ENCODE data around the gene KIF4B. TPM values are rescaled to one million over a fixed set of nuclear protein-coding genes. Genes with fewer than 3 reads are reported as not detected.

Gene KIF4B
- total and polyA plus RNA-seq, 3 experiments from 2014 or later = 0.09 TPM; not detected in 2

DNA sequence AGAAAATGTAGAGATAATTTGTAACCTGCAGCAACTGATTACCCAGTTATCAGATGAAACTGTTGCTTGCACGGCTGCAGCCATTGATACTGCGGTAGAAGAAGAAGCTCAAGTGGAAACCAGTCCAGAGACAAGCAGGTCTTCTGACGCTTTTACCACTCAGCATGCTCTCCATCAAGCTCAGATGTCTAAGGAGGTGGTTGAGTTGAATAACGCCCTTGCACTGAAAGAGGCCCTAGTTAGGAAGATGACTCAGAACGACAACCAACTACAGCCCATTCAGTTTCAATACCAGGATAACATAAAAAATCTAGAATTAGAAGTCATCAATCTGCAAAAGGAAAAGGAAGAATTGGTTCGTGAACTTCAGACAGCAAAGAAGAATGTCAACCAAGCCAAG, 1.7 kb downstream of the KIF4B start:
- DNase-seq = no peak
- Histone ChIP-seq H3K4me3 (ENCODE audit: low read length) (no peak overlapping the region), H3K9me3 (ENCODE audit: low read length) (no peaks in the 10 kb centered on the region), H3K36me3 (ENCODE audit: insufficient read depth, low read length) (no peaks in the 10 kb centered on the region), H3K4me1 (ENCODE audit: insufficient read depth, low read length) (no peaks in the 10 kb centered on the region), H3K27ac (ENCODE audit: low read depth, low read length) (no peak overlapping the region), H3K27me3 (ENCODE audit: insufficient read depth, low read length, poor library complexity, severe bottlenecking) (no peaks in the 10 kb centered on the region)
- POLR2A ChIA-PET = no interaction called here
- Mint-ChIP-seq H3K4me3 (no peak overlapping the region), H3K27ac (no peak overlapping the region), H3K4me1 (no peaks in the 10 kb centered on the region), H3K27me3 (peaks cover 8 to 23% of the 10 kb centered on the region in 2 donors), H3K9me3 (no peaks in the 10 kb centered on the region), H3K36me3 (no peaks in the 10 kb centered on the region)
- CTCF ChIA-PET = no interaction called here

DNA sequence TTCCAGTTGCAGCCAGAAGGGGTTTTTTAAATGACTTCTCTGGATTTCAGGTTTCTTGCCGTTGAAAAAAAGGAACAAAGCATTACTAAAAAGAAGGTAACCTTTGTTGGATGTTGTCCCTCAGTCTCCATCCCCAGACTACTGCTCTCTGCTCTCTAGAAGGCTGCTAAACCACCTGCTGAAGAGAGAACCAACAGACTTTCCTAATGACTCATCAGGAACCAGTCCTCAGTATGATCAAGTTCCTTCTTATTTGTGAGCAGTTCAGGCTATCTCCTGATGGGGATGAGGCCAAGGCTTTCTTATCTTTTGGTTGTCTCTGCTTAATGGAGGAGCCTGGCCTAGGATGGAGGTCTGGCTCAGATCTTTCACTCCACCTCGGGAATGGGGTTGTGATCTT, 4.1 kb downstream of the KIF4B start:
- Histone ChIP-seq H3K27ac (ENCODE audit: low read depth, low read length) (no peak overlapping the region), H3K9me3 (ENCODE audit: low read length) (no peaks in the 10 kb centered on the region), H3K4me1 (ENCODE audit: insufficient read depth, low read length) (no peaks in the 10 kb centered on the region), H3K27me3 (ENCODE audit: insufficient read depth, low read length, poor library complexity, severe bottlenecking) (no peaks in the 10 kb centered on the region), H3K4me3 (ENCODE audit: low read length) (no peak overlapping the region), H3K36me3 (ENCODE audit: insufficient read depth, low read length) (no peaks in the 10 kb centered on the region)
- no peaks in the 10 kb centered on the region for H3K4me1 Mint-ChIP-seq
- H3K27ac Mint-ChIP-seq = no peak overlapping the region
- H3K4me3 Mint-ChIP-seq = no peak overlapping the region
- ChIA-PET CTCF (no interaction called here), POLR2A (no interaction called here)
- no peaks in the 10 kb centered on the region for H3K9me3 Mint-ChIP-seq
- H3K36me3 Mint-ChIP-seq = no peaks in the 10 kb centered on the region
- peaks cover 8 to 20% of the 10 kb centered on the region in 2 donors for H3K27me3 Mint-ChIP-seq
- no peak for DNase-seq

DNA sequence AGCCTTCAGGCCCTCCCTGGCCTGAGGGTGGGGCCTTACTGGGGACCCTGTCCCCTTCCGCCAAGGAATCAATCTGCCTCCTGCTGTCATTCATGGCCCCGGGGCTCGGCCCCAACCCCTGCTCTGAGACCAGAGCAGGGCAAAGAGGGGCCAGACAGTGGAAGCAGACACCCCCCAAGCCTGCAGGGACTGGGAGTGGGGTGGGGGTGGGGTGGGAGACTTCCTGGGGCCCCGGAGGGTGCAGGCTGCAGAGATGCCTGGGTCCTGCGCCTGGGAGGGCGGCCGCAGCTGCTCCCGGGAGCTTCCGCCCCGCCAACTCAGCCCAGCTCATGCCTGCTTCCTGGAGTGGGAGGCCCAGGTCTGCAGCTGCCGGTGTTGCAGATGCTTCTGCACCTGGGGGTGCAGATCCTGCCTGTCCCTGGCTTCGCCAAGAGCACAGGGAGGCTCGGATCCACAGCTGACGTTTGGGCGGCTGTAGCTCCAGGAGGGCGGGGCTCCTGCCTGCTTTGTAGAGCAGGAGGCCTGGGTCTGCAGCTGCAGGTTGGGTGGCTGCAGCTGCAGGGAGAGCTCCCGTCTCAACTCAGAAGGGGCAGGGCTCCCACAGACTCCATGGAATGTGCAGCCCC, 6.2 kb downstream of the KIF4B start:
- ChIA-PET POLR2A (no interaction called here), CTCF (no interaction called here)
- Mint-ChIP-seq H3K9me3 (peaks cover 0 to 2% (median 0%) of the 10 kb centered on the region in 5 donors), H3K36me3 (no peaks in the 10 kb centered on the region), H3K4me1 (no peaks in the 10 kb centered on the region), H3K4me3 (no peak overlapping the region), H3K27ac (no peak overlapping the region), H3K27me3 (peaks cover 3 to 16% of the 10 kb centered on the region in 2 donors)
- no peaks in the 10 kb centered on the region for H3K27me3 ChIP-seq (ENCODE audit: insufficient read depth, low read length, poor library complexity, severe bottlenecking)
- no peaks in the 10 kb centered on the region for H3K36me3 ChIP-seq (ENCODE audit: insufficient read depth, low read length)
- no peak overlapping the region for H3K27ac ChIP-seq (ENCODE audit: low read depth, low read length)
- no peaks in the 10 kb centered on the region for H3K9me3 ChIP-seq (ENCODE audit: low read length)
- no peaks in the 10 kb centered on the region for H3K4me1 ChIP-seq (ENCODE audit: insufficient read depth, low read length)
- DNase-seq = no peak
- H3K4me3 ChIP-seq (ENCODE audit: low read length) = no peak overlapping the region

DNA sequence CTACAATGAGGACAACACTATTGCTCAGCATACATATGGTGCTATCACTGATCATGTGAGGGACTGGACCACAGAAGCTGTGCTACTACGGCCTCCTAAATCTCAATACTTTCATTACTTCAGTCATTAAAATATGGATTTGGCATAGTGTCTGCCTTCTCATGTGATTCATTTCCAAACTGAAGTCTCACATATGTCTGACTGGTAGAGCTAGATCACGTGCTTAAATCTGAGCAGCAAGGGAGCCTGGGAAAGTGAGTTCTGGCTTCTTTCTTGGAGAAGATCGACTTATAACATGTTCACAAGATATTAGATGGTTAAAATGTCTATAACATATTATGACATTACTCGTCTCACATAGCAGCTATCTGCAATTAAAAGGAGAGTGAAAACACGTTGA, 8.3 kb downstream of the KIF4B start:
- Histone ChIP-seq H3K4me1 (ENCODE audit: insufficient read depth, low read length) (no peaks in the 10 kb centered on the region), H3K27me3 (ENCODE audit: insufficient read depth, low read length, poor library complexity, severe bottlenecking) (no peaks in the 10 kb centered on the region), H3K36me3 (ENCODE audit: insufficient read depth, low read length) (no peaks in the 10 kb centered on the region), H3K4me3 (ENCODE audit: low read length) (no peak overlapping the region), H3K9me3 (ENCODE audit: low read length) (no peaks in the 10 kb centered on the region), H3K27ac (ENCODE audit: low read depth, low read length) (no peak overlapping the region)
- ChIA-PET POLR2A (no interaction called here), CTCF (no interaction called here)
- H3K4me1 Mint-ChIP-seq = no peaks in the 10 kb centered on the region
- no peak for DNase-seq
- H3K27me3 Mint-ChIP-seq = peaks cover 1 to 26% of the 10 kb centered on the region in 2 donors
- H3K36me3 Mint-ChIP-seq = no peaks in the 10 kb centered on the region
- H3K27ac Mint-ChIP-seq = no peak overlapping the region
- H3K9me3 Mint-ChIP-seq = peaks cover 0 to 5% (median 2%) of the 10 kb centered on the region in 5 donors
- no peak overlapping the region for H3K4me3 Mint-ChIP-seq

DNA sequence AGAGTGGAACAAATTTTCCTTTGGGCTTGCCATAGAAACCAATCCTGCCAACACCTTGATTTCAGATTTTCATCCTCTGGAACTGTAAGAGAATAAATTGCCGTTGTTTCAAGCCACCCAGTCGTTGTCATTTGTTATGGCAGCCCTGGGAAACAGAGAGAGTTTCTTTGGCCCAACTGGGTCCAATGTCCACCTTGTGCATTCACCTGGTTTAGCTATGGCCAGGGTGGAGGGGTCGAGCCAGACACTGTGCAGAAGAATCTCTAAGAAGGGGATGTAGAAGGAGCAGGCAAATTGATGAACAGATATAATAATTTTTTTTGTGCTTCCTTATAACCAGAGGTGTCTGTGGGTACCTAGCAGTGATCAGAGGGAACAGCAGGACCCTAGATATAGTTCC, 9.8 kb downstream of the KIF4B start:
- H3K9me3 Mint-ChIP-seq = peaks cover 2 to 13% (median 7%) of the 10 kb centered on the region in 5 donors
- Histone ChIP-seq H3K4me1 (ENCODE audit: insufficient read depth, low read length) (no peaks in the 10 kb centered on the region), H3K27ac (ENCODE audit: low read depth, low read length) (no peak overlapping the region), H3K27me3 (ENCODE audit: insufficient read depth, low read length, poor library complexity, severe bottlenecking) (no peaks in the 10 kb centered on the region), H3K9me3 (ENCODE audit: low read length) (no peaks in the 10 kb centered on the region), H3K36me3 (ENCODE audit: insufficient read depth, low read length) (no peaks in the 10 kb centered on the region), H3K4me3 (ENCODE audit: low read length) (no peak overlapping the region)
- no peak overlapping the region for H3K4me3 Mint-ChIP-seq
- no peaks in the 10 kb centered on the region for H3K36me3 Mint-ChIP-seq
- no peak for DNase-seq
- CTCF ChIA-PET = no interaction called here
- POLR2A ChIA-PET = no interaction called here
- H3K4me1 Mint-ChIP-seq = no peaks in the 10 kb centered on the region
- H3K27me3 Mint-ChIP-seq = peaks cover 0 to 25% of the 10 kb centered on the region in 2 donors
- H3K27ac Mint-ChIP-seq = no peak overlapping the region

DNA sequence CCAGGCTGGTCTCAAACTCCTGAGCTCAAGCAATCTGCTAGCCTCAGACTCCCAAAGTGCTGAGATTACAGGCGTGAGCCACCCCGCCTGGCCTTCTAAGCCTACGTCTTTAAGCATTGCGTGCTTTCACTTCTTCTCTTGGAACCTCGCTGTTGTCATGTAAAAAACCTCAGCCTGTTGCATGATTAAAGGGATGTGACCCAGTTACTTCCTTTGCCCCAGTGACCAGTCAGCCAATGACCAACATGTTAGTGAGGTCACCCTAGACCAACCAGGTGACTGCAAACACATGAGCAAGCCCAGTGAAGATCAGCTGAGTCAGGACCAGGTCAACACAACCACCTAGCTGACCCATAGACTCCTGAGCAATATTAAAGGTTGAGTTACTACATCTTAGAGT, 10.5 kb downstream of the KIF4B start:
- Histone ChIP-seq H3K27me3 (ENCODE audit: insufficient read depth, low read length, poor library complexity, severe bottlenecking) (no peaks in the 10 kb centered on the region), H3K4me3 (ENCODE audit: low read length) (no peak overlapping the region), H3K36me3 (ENCODE audit: insufficient read depth, low read length) (no peaks in the 10 kb centered on the region), H3K9me3 (ENCODE audit: low read length) (no peaks in the 10 kb centered on the region), H3K27ac (ENCODE audit: low read depth, low read length) (no peak overlapping the region), H3K4me1 (ENCODE audit: insufficient read depth, low read length) (no peaks in the 10 kb centered on the region)
- ChIA-PET POLR2A (no interaction called here), CTCF (no interaction called here)
- Mint-ChIP-seq H3K36me3 (no peaks in the 10 kb centered on the region), H3K4me3 (no peak overlapping the region), H3K4me1 (no peaks in the 10 kb centered on the region), H3K27me3 (peaks cover 0 to 18% of the 10 kb centered on the region in 2 donors), H3K9me3 (peaks cover 8 to 17% (median 14%) of the 10 kb centered on the region in 5 donors), H3K27ac (no peak overlapping the region)
- no peak for DNase-seq

DNA sequence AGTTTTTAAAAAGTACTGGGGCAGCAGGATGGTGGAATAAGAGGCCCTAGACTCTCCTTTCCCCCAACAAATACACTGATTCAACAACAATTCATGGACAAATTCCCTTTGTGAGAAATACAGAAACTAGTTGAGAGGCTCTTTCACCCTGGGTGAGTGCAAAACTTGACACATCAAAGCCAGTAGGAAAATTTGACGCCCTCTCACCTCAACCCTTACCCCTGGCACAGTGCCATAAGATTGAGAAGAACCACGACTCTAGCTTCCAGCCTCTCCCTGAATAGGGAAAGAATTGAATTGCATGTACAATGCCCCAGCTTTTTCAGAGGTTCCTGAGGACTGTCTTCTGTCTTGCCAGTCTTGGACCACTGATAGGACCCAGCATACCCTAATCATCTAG, 12.3 kb downstream of the KIF4B start:
- no peaks in the 10 kb centered on the region for H3K36me3 ChIP-seq (ENCODE audit: insufficient read depth, low read length)
- Mint-ChIP-seq H3K4me1 (no peaks in the 10 kb centered on the region), H3K27ac (no peak overlapping the region), H3K4me3 (no peak overlapping the region), H3K9me3 (peaks cover 11 to 23% (median 17%) of the 10 kb centered on the region in 5 donors), H3K36me3 (no peaks in the 10 kb centered on the region), H3K27me3 (peaks cover 0 to 17% of the 10 kb centered on the region in 2 donors)
- POLR2A ChIA-PET = no interaction called here
- no peaks in the 10 kb centered on the region for H3K9me3 ChIP-seq (ENCODE audit: low read length)
- CTCF ChIA-PET = no interaction called here
- no peak for DNase-seq
- H3K27me3 ChIP-seq (ENCODE audit: insufficient read depth, low read length, poor library complexity, severe bottlenecking) = no peaks in the 10 kb centered on the region
- H3K4me3 ChIP-seq (ENCODE audit: low read length) = no peak overlapping the region
- H3K4me1 ChIP-seq (ENCODE audit: insufficient read depth, low read length) = no peaks in the 10 kb centered on the region
- H3K27ac ChIP-seq (ENCODE audit: low read depth, low read length) = no peak overlapping the region

DNA sequence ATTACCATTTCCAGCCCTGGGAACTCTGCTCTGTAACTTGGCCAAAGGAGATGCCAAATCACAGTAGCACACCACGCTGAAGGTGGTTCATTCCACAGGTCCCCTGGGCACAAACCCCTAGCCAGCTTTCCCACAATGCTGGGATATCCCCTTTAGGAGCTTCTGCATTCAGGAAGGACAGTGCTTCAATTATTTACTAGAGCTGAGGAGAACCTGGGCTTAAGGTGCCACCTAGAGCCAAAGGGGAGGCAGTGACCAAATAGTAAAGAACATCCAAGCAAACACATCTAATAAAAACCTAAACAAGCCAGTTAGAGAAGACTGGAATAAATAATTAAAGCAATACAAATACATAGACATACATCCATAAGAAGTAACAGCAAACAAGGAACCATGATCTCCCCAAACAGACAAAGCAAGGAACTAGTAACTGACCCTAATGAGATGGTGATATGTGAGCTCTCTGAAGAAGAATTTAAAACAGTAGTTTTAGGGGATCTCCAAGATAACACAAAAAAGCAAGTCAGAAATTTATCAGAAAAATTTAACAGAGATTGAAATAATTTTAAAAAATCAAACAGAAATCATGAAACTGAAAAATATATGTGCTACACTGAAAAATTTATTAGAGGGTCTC, 14.6 kb downstream of the KIF4B start:
- no peak overlapping the region for H3K4me3 ChIP-seq (ENCODE audit: low read length)
- no peaks in the 10 kb centered on the region for H3K4me1 Mint-ChIP-seq
- no peak overlapping the region for H3K27ac Mint-ChIP-seq
- H3K27me3 ChIP-seq (ENCODE audit: insufficient read depth, low read length, poor library complexity, severe bottlenecking) = no peaks in the 10 kb centered on the region
- H3K36me3 ChIP-seq (ENCODE audit: insufficient read depth, low read length) = no peaks in the 10 kb centered on the region
- H3K4me1 ChIP-seq (ENCODE audit: insufficient read depth, low read length) = no peaks in the 10 kb centered on the region
- H3K9me3 ChIP-seq (ENCODE audit: low read length) = no peaks in the 10 kb centered on the region
- peaks cover 11 to 23% (median 17%) of the 10 kb centered on the region in 5 donors for H3K9me3 Mint-ChIP-seq
- H3K27ac ChIP-seq (ENCODE audit: low read depth, low read length) = no peak overlapping the region
- CTCF ChIA-PET = no interaction called here
- no peaks in the 10 kb centered on the region for H3K36me3 Mint-ChIP-seq
- H3K27me3 Mint-ChIP-seq = peaks cover 0 to 13% of the 10 kb centered on the region in 2 donors
- no peak for DNase-seq
- H3K4me3 Mint-ChIP-seq = no peak overlapping the region
- POLR2A ChIA-PET = no interaction called here

Data from CD8-positive, alpha-beta memory T cell (primary cell).